Activated CD8-positive, alpha-beta memory T cell treated with anti-CD3 and anti-CD28 coated beads for 24 hours (primary cell): ENCODE data around the gene NUP93.
"Not testable (repeated sequence)": the region's sequence is repeated elsewhere in the genome, so short reads cannot be mapped to it uniquely, and the experiment has no call there.

Source experiments
- DNase-seq: peaks from one replicate; pipeline ENCODE4 v3.0.0-alpha.2; 2020

NUP93 gene

GRCh38 chr16:56710181-56710737 lies 19.7 kb upstream of the NUP93 start:
- no peak for DNase-seq

- DNase-seq, result no peak
Measured at GRCh38 chr16:56711862-56712261, 18.1 kb upstream of the NUP93 start.

- DNase-seq, result no peak
Measured at GRCh38 chr16:56713794-56714193, 16.1 kb upstream of the NUP93 start.

GRCh38 chr16:56715126-56715525 lies 14.8 kb upstream of the NUP93 start:
- no peak for DNase-seq

GRCh38 chr16:56716761-56717160 lies 13.2 kb upstream of the NUP93 start:
- DNase-seq, result no peak

DNA sequence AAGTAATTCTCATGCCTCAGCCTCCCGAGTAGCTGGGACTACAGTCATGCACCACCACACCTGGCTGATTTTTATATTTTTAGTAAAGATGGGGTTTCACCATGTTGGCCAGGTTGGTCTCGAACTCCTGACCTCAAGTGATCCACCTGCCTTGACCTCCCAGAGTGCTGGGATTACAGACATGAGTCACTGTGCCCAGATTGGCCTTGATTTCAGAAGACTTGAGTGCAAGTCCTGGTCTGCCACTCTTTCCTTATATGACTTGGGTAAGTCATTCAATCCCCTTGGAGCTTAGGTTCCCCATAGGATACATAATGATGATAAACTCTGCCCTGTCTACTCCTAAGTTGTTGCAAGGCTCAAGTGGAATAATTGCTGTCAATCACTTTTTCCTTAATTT lies 12.4 kb upstream of the NUP93 start:
- DNase-seq, result not testable (repeated sequence)

GRCh38 chr16:56722200-56722842 lies 7.6 kb upstream of the NUP93 start:
- no peak for DNase-seq

DNA sequence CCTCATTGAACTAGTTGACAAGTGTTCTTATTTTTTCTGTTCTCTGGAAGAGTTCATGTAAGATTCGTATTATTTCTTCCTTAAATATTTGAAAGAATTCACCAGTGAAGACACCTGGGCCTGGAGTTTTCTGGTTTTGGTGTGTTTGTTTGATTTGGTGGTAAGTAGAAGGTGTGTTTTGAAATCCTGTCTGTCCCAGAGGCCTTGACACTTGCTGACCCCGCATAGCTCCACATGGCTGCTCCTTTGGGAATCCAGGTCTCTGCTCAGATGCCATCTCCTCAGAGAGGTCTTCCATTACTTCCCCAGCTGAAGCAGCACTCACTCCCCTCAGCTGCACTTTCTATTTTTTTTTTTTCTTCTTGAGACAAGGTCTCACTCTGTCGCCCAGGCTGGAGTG lies 5.7 kb upstream of the NUP93 start:
- DNase-seq, result no peak

GRCh38 chr16:56726283-56726682 lies 3.6 kb upstream of the NUP93 start:
- no peak for DNase-seq

- DNase-seq, result no peak
Measured at GRCh38 chr16:56726926-56727325, 3.0 kb upstream of the NUP93 start.

DNA sequence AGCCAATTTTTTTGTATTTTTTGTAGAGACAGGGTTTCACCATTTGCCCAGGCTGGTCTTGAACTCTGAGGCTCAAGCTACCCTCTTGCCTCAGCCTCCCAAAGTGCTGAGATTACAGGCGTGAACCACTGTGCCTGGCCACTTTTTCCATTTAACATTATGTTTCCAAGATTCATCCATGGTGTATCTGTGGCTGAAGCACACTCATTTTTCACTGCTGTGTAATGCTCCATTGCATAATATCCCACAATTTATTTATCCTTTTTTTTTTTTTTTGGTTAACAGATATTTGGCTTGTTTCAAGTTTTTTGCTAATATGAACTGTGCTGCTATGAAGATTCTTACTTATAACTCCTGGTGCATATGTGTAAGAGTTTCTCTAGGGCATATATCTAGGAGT lies 1.9 kb upstream of the NUP93 start:
- no peak for DNase-seq

DNA sequence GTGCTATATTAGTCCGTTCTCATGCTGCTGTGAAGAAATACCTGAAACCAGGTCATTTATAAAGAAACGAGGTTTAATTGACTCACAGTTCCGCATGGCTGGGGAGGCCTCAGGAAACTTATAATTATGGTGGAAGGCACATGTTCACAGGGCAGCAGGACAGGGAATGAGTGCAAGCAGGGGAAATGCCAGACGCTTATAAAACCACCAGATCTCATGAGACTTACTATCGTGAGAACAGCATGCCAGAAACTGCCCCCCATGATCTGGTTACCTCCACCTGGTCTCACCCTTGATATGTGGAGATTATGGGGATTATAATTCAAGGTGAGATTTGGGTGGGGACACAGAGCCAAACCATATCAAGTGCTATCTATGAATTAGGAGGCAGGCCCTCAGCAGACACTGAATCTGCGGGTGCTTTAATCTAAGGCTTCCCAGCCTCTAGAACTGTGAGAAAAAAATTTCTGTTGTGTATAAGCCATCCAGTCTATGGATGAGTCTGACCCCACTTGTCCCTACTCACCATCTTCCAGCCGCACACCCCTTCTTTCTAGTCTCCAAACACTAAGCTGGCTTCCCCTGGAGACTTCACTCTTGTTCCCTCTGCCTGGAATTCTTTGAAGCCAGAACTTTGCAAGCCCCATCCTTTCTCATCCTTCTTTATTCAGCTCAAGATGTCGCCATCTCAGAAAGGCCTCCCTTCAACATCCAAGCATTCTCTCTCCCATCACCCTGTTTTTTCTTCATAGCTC lies 772 bp upstream of the NUP93 start:
- DNase-seq, result no peak

DNA sequence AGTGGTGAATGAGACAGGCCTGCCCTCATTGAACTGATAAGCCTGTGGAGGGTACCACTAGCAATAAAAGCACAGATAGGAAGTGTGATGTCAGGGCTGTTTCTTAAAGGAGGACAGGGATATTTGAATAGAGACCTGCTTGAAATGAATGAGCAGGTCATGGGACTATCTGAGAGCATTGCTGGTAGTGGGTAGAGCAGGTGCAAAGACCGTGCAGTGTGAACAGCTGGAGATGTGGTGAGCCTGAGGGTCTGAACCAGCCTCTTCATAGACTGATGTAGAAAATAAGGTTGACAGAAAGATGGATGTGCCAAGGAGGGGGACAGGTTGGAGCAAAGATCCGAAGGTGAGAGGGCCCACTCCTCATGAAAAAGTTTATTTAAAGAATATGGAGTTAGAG lies 2.4 kb downstream of the NUP93 start:
- DNase-seq, result no peak

GRCh38 chr16:56732832-56733231 lies 2.9 kb downstream of the NUP93 start:
- no peak for DNase-seq

DNA sequence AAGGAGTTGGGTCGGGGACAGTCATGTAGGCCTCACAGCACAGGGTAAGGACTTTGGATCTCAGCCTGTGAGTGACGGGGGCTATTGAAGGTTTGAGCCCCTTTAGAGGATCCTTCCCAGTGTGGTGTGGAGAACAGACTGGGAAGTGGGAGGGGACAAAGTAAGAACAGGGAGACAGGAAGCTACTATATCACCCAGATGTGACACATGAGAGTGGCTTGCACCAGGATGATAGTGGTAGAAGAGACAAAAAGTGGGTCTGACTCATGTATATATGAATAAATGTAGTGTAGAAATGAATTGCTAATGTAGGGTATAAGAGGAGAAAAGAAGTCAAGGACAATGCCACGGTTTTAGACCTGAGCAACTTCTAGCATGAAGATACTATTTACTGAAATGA lies 4.5 kb downstream of the NUP93 start:
- no peak for DNase-seq

- no peak for DNase-seq
Measured at GRCh38 chr16:56736476-56736875, 6.5 kb downstream of the NUP93 start.

- DNase-seq, result no peak
Measured at GRCh38 chr16:56737539-56737938, 7.6 kb downstream of the NUP93 start.

- no peak for DNase-seq
Measured at GRCh38 chr16:56738221-56738620, 8.3 kb downstream of the NUP93 start.

DNA sequence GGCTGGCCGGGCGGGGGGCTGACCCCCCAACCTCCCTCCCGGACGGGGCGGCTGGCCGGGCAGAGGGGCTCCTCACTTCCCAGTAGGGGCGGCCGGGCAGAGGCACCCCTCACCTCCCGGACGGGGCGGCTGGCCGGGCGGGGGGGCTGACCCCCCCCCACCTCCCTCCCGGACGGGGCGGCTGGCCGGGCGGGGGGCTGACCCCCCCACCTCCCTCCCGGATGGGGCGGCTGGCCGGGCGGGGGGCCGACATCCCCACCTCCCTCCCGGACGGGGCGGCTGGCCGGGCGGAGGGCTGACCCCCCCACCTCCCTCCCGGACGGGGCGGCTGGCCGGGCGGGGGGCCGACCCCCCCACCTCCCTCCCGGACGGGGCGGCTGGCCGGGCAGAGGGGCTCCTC lies 9.4 kb downstream of the NUP93 start:
- DNase-seq, result not testable (repeated sequence)

GRCh38 chr16:56741399-56741798 lies 11.5 kb downstream of the NUP93 start:
- no peak for DNase-seq

- DNase-seq, result no peak
Measured at GRCh38 chr16:56742030-56742984, 12.4 kb downstream of the NUP93 start.

DNA sequence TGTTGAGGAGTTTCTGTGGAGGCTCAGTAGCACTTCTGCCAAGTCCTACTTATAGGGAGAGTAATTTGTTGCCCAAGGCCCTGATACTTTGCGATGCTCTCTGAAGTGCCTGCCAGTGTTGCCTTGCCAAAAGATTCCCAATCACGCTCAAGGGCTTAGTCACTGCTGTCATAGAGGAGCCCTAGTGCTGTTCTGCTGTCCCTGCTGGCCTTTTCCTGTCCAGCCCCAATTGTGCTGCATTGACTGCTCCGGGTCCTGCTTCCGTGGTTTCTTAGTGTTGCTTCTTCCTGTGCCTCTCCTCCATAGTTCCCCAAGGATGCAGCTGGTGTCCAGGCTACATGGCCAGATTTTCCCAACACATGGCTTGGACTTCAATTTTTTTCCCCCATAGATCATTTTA lies 13.9 kb downstream of the NUP93 start:
- DNase-seq, result no peak

GRCh38 chr16:56744996-56745640 lies 15.2 kb downstream of the NUP93 start:
- no peak for DNase-seq
